Measurements from ENCODE around the gene TRIO.

The TRIO gene

DNA sequence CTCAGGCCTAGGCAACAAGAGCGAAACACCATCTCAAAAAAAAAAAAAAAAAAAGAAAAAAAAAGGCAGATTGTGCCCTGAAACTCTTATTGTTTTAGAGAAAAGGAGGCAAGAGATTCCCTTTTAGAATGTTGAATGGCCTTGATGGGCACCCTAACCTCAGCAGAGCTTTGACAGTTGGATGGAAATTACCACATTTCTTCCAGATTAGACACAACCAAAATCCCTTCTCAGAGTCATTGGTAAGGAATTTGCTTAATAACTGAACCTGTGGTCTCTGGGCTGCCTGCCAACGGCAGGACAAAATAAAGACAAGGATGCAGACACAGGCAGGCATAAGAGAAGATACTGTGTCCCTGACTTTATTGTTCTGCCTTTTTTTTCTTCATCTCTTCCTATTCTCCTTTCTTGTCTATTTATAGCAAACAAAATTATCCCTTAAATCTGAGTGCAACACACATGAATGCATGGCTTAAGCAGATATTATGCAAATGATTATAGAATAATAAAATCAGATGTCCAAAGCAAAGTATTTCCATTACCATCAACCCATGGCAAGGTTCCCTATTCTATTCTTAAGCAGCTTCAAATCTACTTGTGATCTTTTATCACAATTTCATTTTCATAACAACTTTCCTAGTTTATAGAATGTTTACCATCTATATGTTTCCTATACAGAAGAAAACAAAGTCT is 37.3 kb upstream of the TRIO start (continued):
- TF ChIP-seq ZNF24 (tag by site-specific recombination; IDR thresholded peaks at IDR 0.05) (peak; percentile 60; the same call in 1 of the 2 replicates), KLF1 (tag by site-specific recombination; IDR thresholded peaks at IDR 0.05) (no peak), WT1 (tag by site-specific recombination; IDR thresholded peaks at IDR 0.05) (no peak), SETDB1 (IDR thresholded peaks at IDR 0.05; ENCODE audit: insufficient read length, low read length) (no peak), ZNF629 (tag by site-specific recombination; IDR thresholded peaks at IDR 0.05) (peak; percentile 60), KLF10 (tag by site-specific recombination; IDR thresholded peaks at IDR 0.05) (no peak), ZNF518A (tag by site-specific recombination; conservative IDR thresholded peaks at IDR 0.05; ENCODE audit: low read depth) (no peak), RBAK (tag by site-specific recombination; IDR thresholded peaks at IDR 0.05) (no peak), ZNF19 (tag by site-specific recombination; IDR thresholded peaks at IDR 0.05; ENCODE audit: low read depth) (no peak), ZNF600 (tag by site-specific recombination; IDR thresholded peaks at IDR 0.05) (peak; percentile 95), YY1 (tag by site-specific recombination; IDR thresholded peaks at IDR 0.05) (no peak), ZNF785 (tag by site-specific recombination; IDR thresholded peaks at IDR 0.05) (no peak), GLIS1 (tag by site-specific recombination; IDR thresholded peaks at IDR 0.05) (no peak), ZNF639 (tag by site-specific recombination; IDR thresholded peaks at IDR 0.05) (no peak; the same call in 1 of the 2 replicates), ZXDB (tag by site-specific recombination; IDR thresholded peaks at IDR 0.05) (peak; percentile 52; the same call in 1 of the 2 replicates), ZBTB17 (tag by site-specific recombination; IDR thresholded peaks at IDR 0.05) (peak; percentile 52), PRDM4 (tag by site-specific recombination; IDR thresholded peaks at IDR 0.05) (no peak), ZNF146 (tag by site-specific recombination; IDR thresholded peaks at IDR 0.05) (no peak), ZNF311 (tag by site-specific recombination; IDR thresholded peaks at IDR 0.05; ENCODE audit: borderline replicate concordance) (no peak), ZNF561 (tag by site-specific recombination; IDR thresholded peaks at IDR 0.05; ENCODE audit: borderline replicate concordance) (no peak), ZNF621 (tag by site-specific recombination; IDR thresholded peaks at IDR 0.05) (no peak), ZNF777 (tag by site-specific recombination; IDR thresholded peaks at IDR 0.05; ENCODE audit: borderline replicate concordance) (no peak), ZNF768 (tag by site-specific recombination; IDR thresholded peaks at IDR 0.05) (no peak), ZFP37 (tag by site-specific recombination; IDR thresholded peaks at IDR 0.05) (0 out of 2 replicates have a peak, but pooled peaks have one; percentile 40)
- TF ChIP-seq, protein P1, sequence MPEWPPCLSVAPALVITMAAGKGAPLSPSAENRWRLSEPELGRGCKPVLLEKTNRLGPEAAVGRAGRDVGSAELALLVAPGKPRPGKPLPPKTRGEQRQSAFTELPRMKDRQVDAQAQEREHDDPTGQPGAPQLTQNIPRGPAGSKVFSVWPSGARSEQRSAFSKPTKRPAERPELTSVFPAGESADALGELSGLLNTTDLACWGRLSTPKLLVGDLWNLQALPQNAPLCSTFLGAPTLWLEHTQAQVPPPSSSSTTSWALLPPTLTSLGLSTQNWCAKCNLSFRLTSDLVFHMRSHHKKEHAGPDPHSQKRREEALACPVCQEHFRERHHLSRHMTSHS (tag by site-specific recombination; IDR thresholded peaks at IDR 0.05), result no peak
- TF ChIP-seq, protein P2, sequence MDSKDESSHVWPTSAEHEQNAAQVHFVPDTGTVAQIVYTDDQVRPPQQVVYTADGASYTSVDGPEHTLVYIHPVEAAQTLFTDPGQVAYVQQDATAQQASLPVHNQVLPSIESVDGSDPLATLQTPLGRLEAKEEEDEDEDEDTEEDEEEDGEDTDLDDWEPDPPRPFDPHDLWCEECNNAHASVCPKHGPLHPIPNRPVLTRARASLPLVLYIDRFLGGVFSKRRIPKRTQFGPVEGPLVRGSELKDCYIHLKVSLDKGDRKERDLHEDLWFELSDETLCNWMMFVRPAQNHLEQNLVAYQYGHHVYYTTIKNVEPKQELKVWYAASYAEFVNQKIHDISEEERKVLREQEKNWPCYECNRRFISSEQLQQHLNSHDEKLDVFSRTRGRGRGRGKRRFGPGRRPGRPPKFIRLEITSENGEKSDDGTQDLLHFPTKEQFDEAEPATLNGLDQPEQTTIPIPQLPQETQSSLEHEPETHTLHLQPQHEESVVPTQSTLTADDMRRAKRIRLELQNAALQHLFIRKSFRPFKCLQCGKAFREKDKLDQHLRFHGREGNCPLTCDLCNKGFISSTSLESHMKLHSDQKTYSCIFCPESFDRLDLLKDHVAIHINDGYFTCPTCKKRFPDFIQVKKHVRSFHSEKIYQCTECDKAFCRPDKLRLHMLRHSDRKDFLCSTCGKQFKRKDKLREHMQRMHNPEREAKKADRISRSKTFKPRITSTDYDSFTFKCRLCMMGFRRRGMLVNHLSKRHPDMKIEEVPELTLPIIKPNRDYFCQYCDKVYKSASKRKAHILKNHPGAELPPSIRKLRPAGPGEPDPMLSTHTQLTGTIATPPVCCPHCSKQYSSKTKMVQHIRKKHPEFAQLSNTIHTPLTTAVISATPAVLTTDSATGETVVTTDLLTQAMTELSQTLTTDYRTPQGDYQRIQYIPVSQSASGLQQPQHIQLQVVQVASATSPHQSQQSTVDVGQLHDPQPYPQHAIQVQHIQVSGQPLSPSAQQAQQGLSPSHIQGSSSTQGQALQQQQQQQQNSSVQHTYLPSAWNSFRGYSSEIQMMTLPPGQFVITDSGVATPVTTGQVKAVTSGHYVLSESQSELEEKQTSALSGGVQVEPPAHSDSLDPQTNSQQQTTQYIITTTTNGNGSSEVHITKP (tag by site-specific recombination; IDR thresholded peaks at IDR 0.05), result peak; percentile 56
